NCI-H460 (cell line): Measurements from ENCODE around the gene QSOX2. TPM values are rescaled to one million over a fixed set of nuclear protein-coding genes. Genes with fewer than 3 reads are reported as not detected.

Experiments
- DNase-seq: peaks from one replicate; pipeline ENCODE4 v3.0.0-alpha.2; 2016; ENCODE audit warnings: low read depth; ENCODE audit errors: extremely low read depth
- total RNA-seq: library from RNA; depleted of rRNA; stranded (reverse); fragments of >200 nt; shearing (Covaris generic); gene quantifications from 2 replicates; pipeline ENCODE4 v1.2.3, GENCODE V29; 2014

QSOX2 gene
- total RNA-seq, 1 experiment from 2014 or later = 26.3 TPM

DNA sequence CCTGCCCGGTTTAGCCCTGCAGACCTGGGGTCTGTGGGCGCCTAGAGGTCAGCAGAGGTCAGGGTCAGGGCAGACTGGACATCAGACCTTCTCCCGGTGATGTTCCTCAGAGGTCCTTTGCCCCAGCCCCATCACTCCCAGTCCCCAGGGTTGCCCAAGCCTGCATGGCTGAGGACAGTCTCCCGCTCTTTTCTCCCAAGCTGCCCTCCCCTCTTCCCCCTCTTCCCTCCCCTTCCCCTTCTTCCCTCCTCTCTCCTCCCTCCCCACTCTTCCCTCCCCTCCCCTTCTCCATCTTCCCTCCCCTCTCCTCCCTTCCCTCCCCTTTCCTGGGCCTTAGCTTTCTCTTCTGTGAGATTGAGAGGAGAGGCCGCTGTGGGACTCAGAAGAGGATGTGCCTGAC is 51.1 kb downstream of the QSOX2 start:
- DNase-seq = no peak

DNA sequence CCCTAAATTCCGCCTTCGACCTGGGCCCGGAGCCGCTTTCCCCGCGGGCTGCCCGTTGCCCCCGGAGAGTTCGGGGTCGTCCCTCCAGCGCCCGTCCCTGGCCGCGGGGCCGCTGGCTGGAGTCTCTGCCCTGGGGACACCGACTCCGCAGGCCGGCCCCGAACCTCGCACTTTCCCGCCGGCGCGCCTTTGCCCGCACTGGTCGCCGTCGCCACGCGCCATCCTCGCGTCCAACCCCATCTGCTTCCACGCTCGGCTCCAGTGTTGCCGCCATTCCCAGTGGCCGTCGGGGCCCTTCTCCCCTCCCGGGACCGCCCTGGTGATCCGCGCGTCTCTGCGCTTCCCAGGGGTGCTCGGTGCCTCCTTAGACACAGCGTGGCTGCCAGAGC is 51.7 kb downstream of the QSOX2 start:
- no peak for DNase-seq

DNA sequence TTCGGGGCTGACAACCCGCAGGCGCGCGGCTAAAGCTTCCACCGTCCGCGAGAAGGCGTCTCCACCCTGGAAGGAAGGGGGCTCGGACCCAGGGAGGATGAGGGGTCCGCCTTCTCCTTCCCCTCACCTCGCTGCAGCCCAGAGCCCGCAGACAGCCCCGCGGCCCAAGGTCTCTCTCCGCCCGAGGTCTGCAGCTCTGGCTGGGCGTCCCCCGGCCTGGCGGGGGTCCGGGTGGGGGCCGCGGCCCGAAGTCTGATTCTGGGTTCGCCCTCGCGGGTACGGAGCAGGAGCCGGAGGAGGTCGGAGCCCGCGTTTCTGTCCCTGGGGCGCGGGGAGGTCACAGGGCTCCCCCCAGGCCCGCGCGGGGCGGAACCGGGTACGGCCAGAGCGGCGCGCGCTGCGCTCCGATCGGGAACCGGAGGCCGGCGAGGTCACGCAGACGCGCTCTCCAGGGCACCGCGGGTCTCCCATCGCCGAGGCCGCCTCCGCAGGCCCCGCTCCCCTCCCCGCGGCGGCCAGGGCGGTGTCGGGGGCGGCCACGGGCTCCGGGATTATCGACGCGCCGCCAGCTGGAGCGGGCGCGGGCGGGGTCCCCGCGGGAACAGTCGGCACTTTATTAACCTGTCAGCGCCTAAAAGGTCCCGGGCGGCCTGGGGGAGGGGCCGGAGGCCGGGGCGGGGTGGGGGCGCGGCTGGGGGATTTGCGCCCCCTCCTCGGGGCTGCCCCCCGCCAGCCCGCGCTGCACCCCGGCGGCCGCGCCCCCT is 52.3 kb downstream of the QSOX2 start:
- DNase-seq = no peak

DNA sequence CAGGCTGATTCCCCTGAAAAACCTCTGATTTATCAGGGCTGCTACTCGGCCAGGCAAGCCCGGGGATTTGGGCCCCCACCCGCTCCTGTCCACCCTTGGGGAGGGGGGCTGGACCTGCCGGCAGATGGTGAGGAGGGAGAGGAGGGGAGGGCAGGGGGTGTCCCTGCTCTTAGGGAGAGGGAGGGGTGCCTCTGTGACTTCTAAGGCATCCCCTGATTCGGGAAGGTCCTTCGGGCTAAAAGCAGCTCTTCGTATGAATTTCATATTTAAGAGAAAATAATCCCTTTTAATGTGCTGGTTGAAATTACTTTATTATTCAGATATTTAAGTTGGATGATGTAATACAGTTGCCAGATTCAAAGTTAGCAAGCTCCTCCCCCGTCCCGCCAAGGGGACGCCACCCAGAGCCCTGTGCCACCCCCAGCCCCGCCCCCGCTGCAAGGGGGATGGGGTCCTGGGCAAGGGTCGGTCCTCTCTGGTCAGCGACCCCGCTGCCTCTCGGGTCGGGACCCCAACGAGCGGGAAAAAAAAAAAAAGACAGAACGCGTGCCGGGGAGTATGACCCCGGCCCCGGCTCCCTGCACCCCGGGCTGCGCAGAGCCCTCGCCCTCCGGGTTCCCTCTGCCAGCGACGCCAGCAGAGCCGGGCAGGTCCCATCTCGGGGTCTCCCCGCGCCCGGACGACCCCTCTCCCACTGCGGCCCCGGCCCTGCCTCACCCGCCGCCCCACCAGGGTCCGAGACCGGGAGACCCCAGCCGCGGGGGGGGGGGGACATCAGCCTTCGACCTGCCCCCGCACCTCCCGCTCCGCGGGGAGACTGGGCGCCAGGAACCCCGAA is 53.1 kb downstream of the QSOX2 start:
- DNase-seq = no peak

DNA sequence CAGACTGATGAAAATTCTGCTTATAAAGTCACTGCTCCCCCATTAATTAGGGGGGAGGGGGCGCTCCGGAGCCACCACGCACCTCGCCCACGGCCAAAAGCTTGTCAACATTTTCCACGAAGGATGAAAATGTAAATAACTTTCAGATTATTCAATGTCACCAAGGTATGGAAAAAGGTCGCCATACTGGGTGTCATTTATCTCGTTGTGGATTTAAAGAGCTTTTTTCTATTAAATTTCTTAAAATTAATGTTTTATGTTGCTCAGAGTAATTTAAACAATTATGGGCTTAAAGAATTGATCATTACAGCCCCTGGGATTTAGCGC is 53.7 kb downstream of the QSOX2 start:
- DNase-seq = no peak

DNA sequence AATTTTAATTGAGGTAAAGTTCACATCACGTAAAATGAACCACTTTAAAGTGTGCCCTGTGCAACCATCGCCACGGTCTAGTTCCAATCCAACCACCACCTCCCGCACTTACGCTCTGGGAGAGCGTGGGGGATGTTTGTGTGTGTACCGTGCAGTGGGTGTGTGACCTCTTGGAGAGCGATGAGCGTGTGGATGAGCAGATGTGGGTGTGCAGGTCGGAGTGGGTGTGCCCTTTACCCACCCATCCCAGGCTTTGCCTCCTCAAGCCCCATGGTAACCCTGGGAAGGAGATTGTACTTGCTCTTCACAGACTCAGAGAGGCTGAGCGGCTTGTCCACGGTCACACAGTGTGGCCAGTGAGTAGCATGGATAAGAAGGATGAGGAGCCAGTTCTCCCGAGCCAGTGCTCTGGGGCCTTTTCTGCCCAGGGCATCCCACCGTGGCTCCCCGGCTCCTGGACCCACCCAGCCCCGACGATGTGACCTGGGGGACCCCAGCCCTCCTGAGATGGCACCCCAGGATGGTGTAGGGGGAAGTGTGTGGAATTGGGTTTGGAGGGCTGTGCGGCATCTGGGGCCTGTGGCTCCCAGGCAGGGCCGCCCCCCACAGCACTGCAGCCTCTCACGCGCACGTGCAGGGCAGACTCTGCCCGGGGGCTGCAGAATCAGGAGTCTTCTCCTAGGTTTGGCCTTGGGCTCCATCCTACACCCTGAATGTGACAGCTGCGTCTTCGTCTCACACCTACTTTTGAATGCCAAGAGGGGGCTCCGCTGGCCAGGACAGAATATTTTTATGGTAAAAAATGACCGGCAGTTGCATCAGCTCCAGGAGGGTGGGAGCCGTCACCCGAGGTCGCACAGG is 54.3 kb downstream of the QSOX2 start:
- no peak for DNase-seq

DNA sequence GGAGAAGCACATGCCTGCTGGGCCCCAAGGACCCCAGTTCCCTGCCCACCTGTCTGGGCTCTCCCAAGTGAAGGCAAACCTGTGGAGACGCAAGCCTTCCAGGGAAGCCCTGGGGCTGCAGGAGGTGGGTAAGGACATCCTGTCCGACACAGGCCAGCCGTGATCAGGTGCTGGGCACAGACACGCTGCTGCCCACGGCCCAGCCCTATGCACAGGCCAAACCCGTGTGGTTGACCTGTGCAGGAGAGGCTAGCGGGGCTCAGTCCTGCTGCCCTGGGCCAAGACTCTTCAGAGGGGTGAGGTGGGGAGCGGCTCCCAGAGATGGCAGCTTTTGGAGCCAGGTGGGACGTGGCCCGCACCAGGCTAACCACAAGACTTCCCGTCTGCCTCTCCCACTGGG is 55.0 kb downstream of the QSOX2 start:
- no peak for DNase-seq

DNA sequence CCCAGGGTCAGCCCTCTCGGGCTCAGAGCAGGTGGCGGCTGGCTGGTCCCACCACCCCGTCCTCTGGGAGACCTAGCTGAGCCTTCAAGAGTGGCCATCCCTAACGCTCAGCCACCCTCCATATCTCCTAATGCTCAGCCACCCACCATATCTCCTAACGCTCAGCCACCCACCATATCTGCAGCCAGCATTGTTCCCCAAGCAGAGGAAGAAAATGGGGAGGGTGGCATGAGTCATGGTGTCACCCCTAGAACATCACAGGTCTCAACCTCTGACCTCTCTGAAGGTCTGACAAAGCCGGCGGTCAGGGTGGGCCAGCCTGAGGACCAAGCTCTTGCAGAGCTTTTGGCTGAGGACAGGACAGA is 55.4 kb downstream of the QSOX2 start:
- no peak for DNase-seq

DNA sequence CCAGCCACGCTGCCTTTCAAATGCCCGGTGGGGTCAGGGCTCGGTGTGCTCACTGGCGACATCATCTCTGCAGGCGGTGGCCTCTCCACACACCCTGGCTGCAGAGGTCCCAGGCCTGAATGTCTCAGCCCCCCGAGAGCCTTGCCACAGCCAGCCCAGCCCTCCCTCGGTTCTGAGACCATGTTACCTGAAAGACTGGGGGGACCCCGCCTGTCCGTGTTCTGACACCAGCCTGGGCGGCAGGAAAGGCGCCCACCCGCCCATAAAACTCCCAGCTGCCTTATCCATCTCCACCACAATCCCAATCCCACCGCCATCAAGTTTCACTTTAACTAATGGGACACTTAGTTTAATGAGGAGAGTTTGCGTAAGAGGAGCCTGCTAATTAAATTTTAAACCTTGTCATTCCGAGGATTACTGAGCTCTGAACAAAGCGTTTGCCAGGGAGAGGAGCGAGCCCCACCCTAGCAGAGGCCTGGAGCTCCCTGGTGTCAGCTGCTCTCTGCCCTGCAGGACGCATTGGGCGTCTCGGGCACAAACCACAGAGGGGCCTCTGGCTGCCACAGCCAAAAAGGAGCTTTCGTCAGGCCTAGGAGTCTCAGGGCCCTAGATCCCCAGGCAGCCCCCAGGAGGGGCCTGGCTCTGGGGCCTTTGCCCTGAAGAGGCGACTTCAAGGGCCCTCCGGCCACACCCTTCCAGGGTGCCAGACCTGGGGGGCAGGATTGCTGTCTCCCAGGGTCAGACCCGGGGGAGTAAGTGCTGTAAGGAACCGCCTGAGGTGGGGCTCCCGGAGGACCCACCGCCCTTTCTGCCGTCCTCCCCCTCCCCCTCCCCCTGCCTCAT is 56.0 kb downstream of the QSOX2 start:
- DNase-seq = no peak

DNA sequence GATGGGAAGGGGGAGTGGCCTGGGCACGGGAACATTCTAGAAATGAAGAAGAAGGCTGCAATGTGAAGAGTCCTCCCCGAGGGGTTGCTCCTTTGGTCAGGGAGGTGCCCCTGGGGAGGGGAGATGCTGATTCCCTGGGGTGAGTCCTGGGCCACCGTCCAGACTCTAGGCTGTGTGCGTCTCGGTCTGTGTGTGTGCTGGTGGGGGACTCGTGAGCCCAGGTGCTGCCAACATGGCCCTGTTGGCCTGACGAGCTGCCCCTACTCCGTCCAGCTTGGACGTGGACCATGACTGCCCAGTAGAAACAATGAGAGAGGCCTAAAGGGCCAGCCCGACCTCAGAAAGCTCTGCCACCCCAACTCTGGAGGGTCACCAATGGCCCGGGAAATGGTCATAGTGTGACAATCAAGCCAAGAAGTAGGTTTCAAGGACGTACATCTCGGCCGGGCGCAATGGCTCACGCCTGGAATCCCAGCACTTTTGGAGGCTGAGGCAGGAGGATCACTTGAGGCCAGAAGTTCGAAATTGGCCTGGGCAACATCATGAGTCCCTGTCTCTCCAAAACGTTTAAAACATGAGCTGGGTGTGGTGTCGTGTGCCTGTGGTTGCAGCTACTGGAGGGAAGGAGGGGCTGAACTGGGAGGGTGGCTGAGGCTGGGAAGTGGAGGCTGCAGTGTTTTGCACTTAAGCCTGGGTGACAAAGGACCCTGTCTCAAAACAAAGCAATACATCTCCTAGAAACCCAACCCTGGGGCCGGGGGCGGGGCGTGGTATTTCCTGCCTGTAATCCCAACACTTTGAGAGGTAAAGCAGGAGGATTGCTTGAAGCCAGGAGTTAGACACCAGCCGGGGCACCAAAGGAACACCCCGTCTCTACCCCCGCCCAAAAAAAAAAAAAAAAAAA is 57.7 kb downstream of the QSOX2 start:
- no peak for DNase-seq

DNA sequence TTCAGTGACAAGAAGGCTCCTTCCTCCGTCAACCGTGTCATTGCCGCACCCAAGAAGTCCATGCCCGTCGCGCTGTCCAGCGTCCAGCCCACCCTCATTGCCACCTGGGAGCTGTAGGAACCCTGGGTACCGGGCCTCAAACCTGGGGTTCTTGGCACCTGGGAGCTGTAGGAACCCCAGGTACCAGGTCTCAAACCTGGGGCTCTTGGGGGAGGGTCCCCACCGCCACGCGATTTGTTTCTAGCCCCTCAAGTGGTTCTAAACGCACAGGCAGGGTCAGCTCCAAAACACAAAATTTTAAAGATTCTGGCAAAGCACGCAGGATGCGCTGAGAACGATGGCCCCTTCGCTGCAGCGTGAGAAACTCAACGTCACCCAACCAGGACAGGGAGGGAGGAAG is 58.4 kb downstream of the QSOX2 start:
- DNase-seq = no peak

DNA sequence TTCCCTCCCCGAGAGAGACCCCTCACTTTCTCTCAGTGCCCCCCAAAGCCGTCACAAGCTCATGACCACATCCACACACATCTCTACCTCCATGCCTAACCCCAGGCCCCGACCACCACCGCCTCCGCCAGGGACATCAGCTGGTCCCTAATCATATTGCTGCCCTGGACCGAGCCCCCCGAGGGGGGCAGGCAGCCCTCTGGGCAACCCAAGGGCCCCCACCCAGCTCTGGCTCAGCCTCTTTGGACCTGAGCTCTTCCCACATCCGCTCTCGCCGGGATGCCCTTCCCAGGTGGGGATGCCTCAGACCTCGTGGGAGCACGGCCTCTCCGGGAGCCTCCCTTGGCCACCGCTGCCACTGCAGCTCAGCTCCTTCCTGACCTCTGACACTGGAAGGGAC is 59.2 kb downstream of the QSOX2 start:
- DNase-seq = no peak

DNA sequence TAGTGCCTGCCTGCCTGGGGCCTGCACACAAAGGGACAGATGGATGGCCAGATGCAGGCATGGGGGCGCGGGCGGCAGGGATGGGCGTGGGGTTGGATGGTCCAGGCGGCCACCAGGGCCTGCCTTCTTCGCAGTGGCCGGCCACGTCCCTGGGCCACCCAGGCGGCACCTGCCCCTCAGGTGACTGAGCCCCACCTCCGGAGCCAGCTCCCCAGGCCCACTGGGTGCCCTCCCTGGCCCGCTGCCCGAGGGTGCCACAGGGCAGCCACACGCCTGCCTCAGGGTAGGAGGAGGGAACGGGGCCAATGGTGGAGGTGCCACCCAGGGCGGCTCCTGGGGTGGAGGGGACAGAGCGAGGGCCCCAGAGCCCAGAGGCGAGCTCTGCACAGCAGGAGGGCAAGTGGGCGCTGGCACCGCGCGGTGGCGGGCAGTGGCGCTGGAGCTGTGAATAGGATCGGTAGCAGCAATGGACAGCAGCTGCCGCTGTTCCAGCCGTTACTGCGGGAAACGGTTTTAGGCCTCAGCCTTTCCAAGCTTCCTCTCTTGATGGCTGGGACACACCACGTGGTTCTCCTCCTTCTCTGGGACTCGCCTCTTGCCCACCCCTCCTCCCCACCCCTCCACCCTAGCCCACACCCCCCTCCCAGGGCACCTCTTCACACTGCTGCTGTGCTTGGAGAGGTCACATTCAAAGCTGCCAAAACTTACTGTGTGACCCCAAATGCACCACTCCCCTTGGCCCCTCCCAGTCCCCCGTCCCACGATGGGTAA is 59.8 kb downstream of the QSOX2 start:
- no peak for DNase-seq

DNA sequence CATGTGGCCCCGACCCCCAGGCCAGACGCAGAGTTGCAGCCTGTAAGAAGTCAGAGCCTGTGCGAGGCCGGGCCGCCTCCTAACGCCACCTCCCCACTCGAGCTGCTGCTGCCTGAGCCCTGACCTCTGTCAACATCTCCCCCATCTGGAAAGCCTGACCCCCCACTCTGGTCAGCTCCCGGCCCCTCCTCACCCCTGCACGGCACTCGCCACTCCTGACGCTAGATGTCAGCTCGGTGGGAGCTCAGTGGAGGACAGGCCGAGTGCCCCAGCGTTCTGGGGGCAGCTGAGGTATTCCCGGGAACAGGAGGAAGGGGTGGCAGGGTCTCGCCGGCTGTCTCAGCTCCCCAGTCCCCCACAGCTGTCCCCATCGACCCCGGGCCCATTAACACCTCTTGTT is 60.5 kb downstream of the QSOX2 start:
- DNase-seq = no peak

DNA sequence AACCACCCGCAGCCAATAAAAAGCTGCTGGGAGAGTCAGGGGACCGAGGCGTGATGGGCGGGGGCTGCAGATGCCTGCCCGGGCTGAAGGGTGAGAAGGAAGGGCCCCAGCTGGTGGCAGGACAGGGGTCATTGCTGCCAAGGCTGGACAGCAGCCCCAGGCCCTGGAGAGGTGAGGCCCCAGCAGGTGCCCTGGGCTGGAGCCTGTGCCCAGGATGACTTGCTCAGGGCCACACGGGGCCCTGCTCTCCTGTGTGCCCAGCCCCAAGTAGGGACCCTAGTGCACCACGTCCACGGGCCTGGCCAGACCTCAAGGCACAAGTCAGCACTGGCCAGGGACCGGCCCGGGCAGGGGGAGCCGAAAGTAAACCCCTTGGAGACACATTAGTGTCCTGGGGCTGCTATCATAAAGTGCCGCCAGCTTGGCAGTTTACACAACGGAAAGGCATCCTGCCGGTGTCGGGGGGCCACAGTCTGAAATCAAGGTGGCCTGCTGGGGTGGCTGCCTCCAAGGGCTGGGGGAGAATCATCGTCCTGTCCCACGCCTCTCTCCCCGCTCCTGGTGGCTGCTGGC is 62.7 kb downstream of the QSOX2 start:
- DNase-seq = no peak

DNA sequence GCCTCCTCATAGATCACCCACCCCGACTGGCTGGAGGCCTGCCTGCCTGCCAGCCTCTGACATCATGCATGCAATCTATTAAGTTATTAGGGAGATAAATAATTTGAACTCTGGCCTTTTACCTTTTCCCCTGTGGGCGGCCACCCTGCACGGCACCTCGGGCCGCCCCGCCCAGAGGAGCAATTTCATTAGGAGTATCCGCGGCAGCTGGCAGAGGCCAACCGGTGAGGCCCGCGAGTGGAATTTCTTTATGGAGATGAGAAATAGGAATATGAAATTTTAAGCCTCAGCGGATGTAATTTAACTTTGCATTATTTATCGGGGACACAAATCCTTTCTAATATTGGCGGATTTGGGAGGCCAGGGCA is 63.2 kb downstream of the QSOX2 start:
- no peak for DNase-seq

DNA sequence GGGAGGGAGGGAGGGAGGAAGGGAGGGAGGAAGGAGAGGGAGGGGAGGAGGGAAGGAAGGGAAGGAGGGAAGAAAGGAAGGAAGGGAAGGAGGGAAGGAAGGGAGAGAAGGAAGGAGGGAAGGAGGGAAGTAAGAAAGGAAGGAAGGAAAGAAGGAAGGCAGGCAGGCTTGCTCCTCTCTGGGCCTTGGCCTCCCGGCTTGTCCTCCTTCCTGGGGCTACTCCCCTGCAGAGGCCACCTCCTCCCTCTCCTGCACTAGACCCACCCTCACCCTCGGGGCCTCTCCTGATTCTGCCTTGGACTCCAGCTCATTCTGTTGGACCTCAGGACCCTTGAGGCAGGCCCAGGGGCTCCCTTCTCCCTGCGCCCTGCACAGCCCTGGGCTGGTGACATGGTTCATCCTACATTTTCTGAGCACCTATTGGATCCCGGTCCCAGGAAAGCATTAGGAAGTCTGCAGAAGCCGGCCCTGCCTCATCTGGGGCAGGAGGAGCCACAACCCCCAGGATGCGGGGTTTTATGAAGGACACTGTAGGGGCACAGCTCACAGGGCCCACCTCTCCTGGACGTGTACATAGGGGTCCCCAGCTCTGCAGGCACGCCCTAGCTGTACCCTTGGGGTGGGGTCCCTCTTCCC is 63.7 kb downstream of the QSOX2 start:
- DNase-seq = no peak

DNA sequence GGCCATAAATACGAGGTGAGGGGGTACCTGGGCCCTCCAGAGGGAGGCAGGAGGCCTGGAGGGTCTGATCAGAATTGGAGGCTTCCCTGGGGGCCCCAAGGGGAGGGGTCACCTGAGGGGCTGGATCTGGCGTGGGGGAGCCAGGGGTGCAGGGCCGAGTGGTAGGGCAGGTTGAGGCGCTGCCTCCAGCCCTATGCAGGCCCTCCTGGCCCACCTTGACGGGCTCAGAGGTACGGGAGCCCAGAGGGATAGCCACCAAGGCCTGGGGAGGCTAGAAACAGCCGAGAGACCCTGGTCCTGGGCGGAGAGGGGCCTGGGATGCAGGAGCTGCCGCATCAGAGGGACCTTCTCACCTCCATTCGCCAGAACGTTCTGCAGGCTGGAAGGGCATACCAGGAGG is 65.0 kb downstream of the QSOX2 start:
- no peak for DNase-seq
